Breast epithelium (tissue), 4 donors: ENCODE results near the gene QPRT. TPM values are rescaled to one million over a fixed set of nuclear protein-coding genes. Genes with fewer than 3 reads are reported as not detected.
"Not testable (repeated sequence)": the region's sequence is repeated elsewhere in the genome, so short reads cannot be mapped to it uniquely, and the experiment has no call there.

ENCODE experiments used
- DNase-seq, 2 donors: peaks; one replicate each; pipeline ENCODE4 v3.0.0-alpha.2; 2019; ENCODE audit warnings: low spot score in 2 of 2
- H3K27ac ChIP-seq, 2 donors: fragments of 200-600 bp; sonication (generic) in 1 of 2; one replicate each; pipeline ENCODE4 v1.5.1; 2016 to 2019; ENCODE audit warnings: mild to moderate bottlenecking in 1 of 2
- H3K27me3 ChIP-seq, 2 donors: fragments of 200-600 bp; sonication (generic) in 1 of 2; one replicate each; pipeline versions ENCODE4 v1.5.1 to v1.6.0; 2017 to 2019; ENCODE audit warnings: control low read depth in 1 of 2, mild to moderate bottlenecking in 1 of 2
- H3K36me3 ChIP-seq: fragments of 200-600 bp; one replicate; pipeline ENCODE4 v1.5.1; 2019
- H3K4me1 ChIP-seq, 2 donors: fragments of 200-600 bp; sonication (generic); one replicate each; pipeline ENCODE4 v1.5.1; 2016 to 2019; ENCODE audit warnings: control low read depth in 1 of 2
- H3K4me3 ChIP-seq, 3 donors: fragments of 200-600 bp; sonication (generic); 1 replicate in 2 of 3; 2 replicates in 1 of 3; pipeline ENCODE4 v1.5.1; 2016 to 2019; ENCODE audit warnings: mild to moderate bottlenecking in 3 of 3, moderate library complexity in 2 of 3
- H3K9me3 ChIP-seq, 2 donors: fragments of 200-600 bp; sonication (generic) in 1 of 2; one replicate each; pipeline ENCODE4 v1.5.1; 2016 to 2019; ENCODE audit warnings: control low read depth in 1 of 2
- CTCF ChIP-seq, 3 donors: fragments of 450-650 bp; IDR thresholded peaks; one replicate each; pipeline ENCODE4 v1.5.1; 2016 to 2017; ENCODE audit warnings: antibody characterized with exemption in 3 of 3, mild to moderate bottlenecking in 3 of 3, moderate library complexity in 3 of 3
- POLR2A ChIP-seq: fragments of 450-650 bp; IDR thresholded peaks from one replicate; pipeline ENCODE4 v1.6.1; 2016; ENCODE audit warnings: antibody characterized with exemption, mild to moderate bottlenecking, moderate library complexity
- POLR2AphosphoS5 ChIP-seq, 3 donors: sonication (generic); formaldehyde crosslinking; IDR thresholded peaks; one replicate each; pipeline ENCODE4 v1.6.1; 2017; ENCODE audit warnings: antibody characterized with exemption in 3 of 3
- intact Hi-C: fragments of 100-400 bp; cut with DNase I; formaldehyde crosslinking; loops from one replicate; pipeline ENCODE4 v1.15.1; 2023; ENCODE audit warnings: low total_unique reads
- total RNA-seq, 3 donors: library from RNA; depleted of rRNA; stranded (reverse); fragments of >200 nt; gene quantifications; one replicate each; pipeline ENCODE4 v1.1.0, GENCODE V29; 2016

Gene QPRT
- total RNA-seq, 3 donors from 2014 or later = 2.4 to 13.3 (median 9.5) TPM

- Histone ChIP-seq H3K27me3 (no peaks in the 10 kb centered on the region), H3K9me3 (no peaks in the 10 kb centered on the region), H3K27ac (no peak overlapping the region), H3K4me1 (no peaks in the 10 kb centered on the region), H3K36me3 (no peaks in the 10 kb centered on the region), H3K4me3 (no peak overlapping the region)
- TF ChIP-seq POLR2AphosphoS5 (IDR thresholded peaks at IDR 0.05) (no peak), CTCF (IDR thresholded peaks at IDR 0.05) (no peak), POLR2A (no peak)
- no peak for DNase-seq
- intact Hi-C loops = no loop called here
Observed at GRCh38 chr16:29683543-29684090, 4.6 kb downstream of the QPRT start.

GRCh38 chr16:29684679-29685078 is 5.7 kb downstream of the QPRT start:
- Histone ChIP-seq H3K27me3 (no peaks in the 10 kb centered on the region), H3K9me3 (no peaks in the 10 kb centered on the region), H3K36me3 (no peaks in the 10 kb centered on the region), H3K4me1 (no peaks in the 10 kb centered on the region), H3K4me3 (no peak overlapping the region), H3K27ac (no peak overlapping the region)
- DNase-seq = no peak
- no peak for TF ChIP-seq POLR2AphosphoS5 (IDR thresholded peaks at IDR 0.05)
- TF ChIP-seq CTCF (IDR thresholded peaks at IDR 0.05) = no peak
- no peak for TF ChIP-seq POLR2A
- intact Hi-C loops = no loop called here

GRCh38 chr16:29686740-29687332 is 7.9 kb downstream of the QPRT start:
- TF ChIP-seq POLR2A (no peak), POLR2AphosphoS5 (IDR thresholded peaks at IDR 0.05) (no peak), CTCF (IDR thresholded peaks at IDR 0.05) (no peak)
- Histone ChIP-seq H3K4me1 (no peaks in the 10 kb centered on the region), H3K9me3 (no peaks in the 10 kb centered on the region), H3K27me3 (no peaks in the 10 kb centered on the region), H3K4me3 (no peak overlapping the region), H3K36me3 (no peaks in the 10 kb centered on the region), H3K27ac (no peak overlapping the region)
- intact Hi-C loops = no loop called here
- no peak for DNase-seq

- Histone ChIP-seq H3K27me3 (no peaks in the 10 kb centered on the region), H3K27ac (no peak overlapping the region), H3K4me1 (no peaks in the 10 kb centered on the region), H3K4me3 (no peak overlapping the region), H3K36me3 (no peaks in the 10 kb centered on the region), H3K9me3 (no peaks in the 10 kb centered on the region)
- intact Hi-C loops = no loop called here
- no peak for TF ChIP-seq POLR2AphosphoS5 (IDR thresholded peaks at IDR 0.05)
- TF ChIP-seq POLR2A = no peak
- no peak for TF ChIP-seq CTCF (IDR thresholded peaks at IDR 0.05)
- DNase-seq = no peak
Observed at GRCh38 chr16:29687755-29688154, 8.8 kb downstream of the QPRT start.

- no peak for TF ChIP-seq CTCF (IDR thresholded peaks at IDR 0.05)
- TF ChIP-seq POLR2A = no peak
- TF ChIP-seq POLR2AphosphoS5 (IDR thresholded peaks at IDR 0.05) = no peak
- Histone ChIP-seq H3K9me3 (no peaks in the 10 kb centered on the region), H3K4me1 (no peaks in the 10 kb centered on the region), H3K27me3 (no peaks in the 10 kb centered on the region), H3K4me3 (no peak overlapping the region), H3K27ac (no peak overlapping the region), H3K36me3 (no peaks in the 10 kb centered on the region)
- DNase-seq = no peak
- intact Hi-C loops = no loop called here
Observed at GRCh38 chr16:29688172-29688571, 9.2 kb downstream of the QPRT start.

- not testable (repeated sequence) for H3K27ac ChIP-seq, H3K4me3 ChIP-seq, DNase-seq, H3K27me3 ChIP-seq, H3K36me3 ChIP-seq, H3K9me3 ChIP-seq, H3K4me1 ChIP-seq
- intact Hi-C loops = loop anchor here (10.0 kb wide), 1 partner anchor 325 kb away; the partner anchor contains the start of gene DOC2A
Observed at GRCh38 chr16:29689490-29690351, 10.7 kb downstream of the QPRT start.

GRCh38 chr16:29692606-29693005 is 13.6 kb downstream of the QPRT start:
- intact Hi-C loops = loop anchor here (10.0 kb wide), 1 partner anchor 322 kb away; the partner anchor contains the start of gene DOC2A
- not testable (repeated sequence) for DNase-seq, H3K27ac ChIP-seq, H3K36me3 ChIP-seq, H3K27me3 ChIP-seq, H3K4me1 ChIP-seq, H3K9me3 ChIP-seq, H3K4me3 ChIP-seq
